Measurements from ENCODE around the gene SGCA. TPM values are rescaled to one million over a fixed set of nuclear protein-coding genes. Genes with fewer than 3 reads are reported as not detected.

The SGCA gene
- total and polyA plus RNA-seq, 8 donors: 3.2 to 18.5 (median 5.6) TPM

- H3K27ac ChIP-seq: peak overlapping the region; percentile 50 to 83
- intact Hi-C loops (cut with DNase I): no loop called here
- H3K4me1 ChIP-seq: peaks cover 0 to 46% of the 10 kb centered on the region in 2 donors
- no peak for TF ChIP-seq CTCF (IDR thresholded peaks at IDR 0.05)
- H3K27me3 ChIP-seq: no peaks in the 10 kb centered on the region
- ATAC-seq (no peak), DNase-seq (peak in 3 of 4 donors; percentile 28 to 86 (median 68))
- H3K4me3 ChIP-seq: no peak overlapping the region
- no peaks in the 10 kb centered on the region for H3K36me3 ChIP-seq
- H3K9me3 ChIP-seq: no peaks in the 10 kb centered on the region
These were observed 10.5 kb upstream of the SGCA start for GRCh38 chr17:50155115-50155819.

DNA sequence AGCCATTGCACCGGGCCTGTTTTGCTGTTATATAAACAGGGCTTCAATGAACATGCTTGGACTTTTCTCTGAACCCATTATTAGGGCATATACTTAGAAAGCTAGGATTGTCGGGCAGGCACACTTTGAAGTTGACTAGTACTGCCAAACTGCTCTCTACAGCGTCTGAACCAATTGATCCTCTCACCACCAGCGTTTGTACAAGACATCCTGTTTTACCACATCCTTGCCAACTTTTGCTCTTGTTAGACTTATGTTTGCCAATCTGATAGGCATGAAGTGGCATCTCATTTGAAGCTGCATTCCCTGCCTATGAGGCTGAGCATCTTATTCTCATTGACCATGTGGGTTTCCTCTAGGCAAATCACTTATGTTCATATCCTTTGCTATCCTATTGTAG, 7.9 kb upstream of the SGCA start:
- H3K36me3 ChIP-seq: no peaks in the 10 kb centered on the region
- no peak for TF ChIP-seq CTCF (IDR thresholded peaks at IDR 0.05)
- no peaks in the 10 kb centered on the region for H3K9me3 ChIP-seq
- no peak for DNase-seq
- no peak overlapping the region for H3K4me3 ChIP-seq
- intact Hi-C loops (cut with DNase I): no loop called here
- H3K4me1 ChIP-seq: peaks cover 0 to 48% of the 10 kb centered on the region in 2 donors
- H3K27ac ChIP-seq: no peak overlapping the region
- no peak for ATAC-seq
- peaks cover 0 to 9% of the 10 kb centered on the region in 2 donors for H3K27me3 ChIP-seq

GRCh38 chr17:50161023-50161910, 4.5 kb upstream of the SGCA start:
- TF ChIP-seq CTCF (IDR thresholded peaks at IDR 0.05): peak; percentile 83 to 98
- Histone ChIP-seq H3K27me3 (peaks cover 0 to 9% of the 10 kb centered on the region in 2 donors), H3K4me1 (peaks cover 0 to 17% of the 10 kb centered on the region in 2 donors), H3K36me3 (no peaks in the 10 kb centered on the region), H3K27ac (peak overlapping the region; percentile 48 to 73), H3K4me3 (peak overlapping the region; percentile 46 to 54), H3K9me3 (no peaks in the 10 kb centered on the region)
- intact Hi-C loops (cut with DNase I): no loop called here
- DNase-seq (peak; percentile 92 to 99 (median 94)), ATAC-seq (peak; percentile 99)

DNA sequence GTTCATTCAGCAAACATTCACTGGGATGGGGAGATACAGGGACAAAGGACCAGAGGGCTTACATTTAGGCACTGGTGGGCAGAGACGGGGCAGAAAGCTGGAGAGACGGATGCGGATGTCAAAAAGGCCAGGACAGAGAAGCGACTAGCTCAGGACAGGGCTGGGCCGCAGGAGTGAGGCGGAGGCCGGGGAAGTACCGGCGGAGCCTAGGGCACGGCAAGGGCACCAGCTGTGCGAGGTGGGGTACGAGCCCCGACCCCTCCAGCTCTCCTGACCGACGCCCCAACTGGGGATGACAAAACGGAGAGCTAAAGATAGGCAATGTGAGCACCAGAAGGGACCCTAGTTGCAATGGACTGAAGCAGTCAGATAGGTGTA, 3.9 kb upstream of the SGCA start:
- H3K36me3 ChIP-seq: no peaks in the 10 kb centered on the region
- no peaks in the 10 kb centered on the region for H3K9me3 ChIP-seq
- TF ChIP-seq CTCF (IDR thresholded peaks at IDR 0.05): no peak
- H3K27me3 ChIP-seq: peaks cover 0 to 9% of the 10 kb centered on the region in 2 donors
- peak in 1 of 4 donors; percentile 76 for DNase-seq
- H3K4me3 ChIP-seq: no peak overlapping the region
- peak overlapping the region in 1 of 2 donors; percentile 73 for H3K27ac ChIP-seq
- H3K4me1 ChIP-seq: peaks cover 0 to 17% of the 10 kb centered on the region in 2 donors
- ATAC-seq: no peak
- intact Hi-C loops (cut with DNase I): no loop called here

All from left lung (tissue), 10 donors.